ENCODE results near the gene LRRK1.
A peak's percentile ranks its signal among the peaks of the same experiment; 100 is the strongest.
"Not testable (repeated sequence)": the region's sequence is repeated elsewhere in the genome, so short reads cannot be mapped to it uniquely, and the experiment has no call there.

Gene LRRK1

DNA sequence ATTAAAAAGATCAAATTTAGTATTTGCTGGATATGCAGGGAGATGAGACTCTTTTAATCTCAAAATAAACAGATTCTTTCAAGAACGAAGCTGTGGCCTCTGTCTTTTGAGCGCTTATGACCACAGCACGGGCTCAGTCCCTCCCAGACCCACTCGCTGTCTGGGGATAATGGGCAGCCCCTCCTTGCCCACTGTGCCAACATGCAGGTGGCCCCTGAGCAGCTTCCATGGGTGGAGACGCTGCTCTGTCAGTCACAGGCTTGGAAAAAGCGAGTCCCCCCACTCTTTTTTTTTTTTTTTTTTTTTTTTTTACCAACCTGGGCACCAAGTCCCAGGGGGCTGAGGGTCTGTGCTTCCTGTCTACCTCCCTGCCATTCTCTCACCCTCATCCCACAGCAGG, 150.9 kb downstream of the LRRK1 start:
- DNase-seq (ENCODE audit: low spot score): no peak

DNA sequence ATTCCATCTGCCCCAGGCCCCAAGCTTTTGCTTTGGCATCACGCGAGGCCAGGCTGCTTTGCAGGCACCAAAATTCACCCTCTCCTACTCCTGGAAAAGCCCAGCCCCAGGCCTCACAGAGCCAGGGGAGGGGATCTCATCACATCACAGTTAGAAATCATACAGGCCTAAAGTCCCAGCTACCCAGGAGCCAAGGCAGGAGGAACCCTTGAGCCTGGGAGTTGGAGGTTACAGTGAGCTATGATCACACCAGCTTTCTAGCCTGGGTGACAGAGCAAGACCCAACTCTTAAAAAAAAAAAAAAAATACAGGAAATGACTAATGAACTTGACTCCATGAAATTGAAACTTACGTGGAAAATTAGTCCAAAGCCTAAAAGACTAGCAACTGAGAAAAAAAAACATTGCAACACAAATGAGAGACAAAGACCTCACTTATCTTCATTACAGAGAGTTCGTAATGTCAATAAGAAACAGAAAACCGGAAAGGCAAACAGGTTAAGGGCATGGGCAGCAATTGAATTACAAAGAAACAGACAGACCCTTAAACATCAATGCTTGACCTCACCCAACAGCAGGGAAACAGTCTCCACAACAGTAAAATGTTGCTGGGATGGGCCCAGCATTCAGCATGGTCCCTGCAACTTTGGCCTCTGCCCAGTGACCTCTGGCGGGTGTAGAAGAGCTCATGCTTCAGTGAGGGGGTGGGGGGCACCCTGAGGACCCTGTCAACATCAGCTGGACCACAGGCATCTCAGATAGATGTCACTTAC, 151.5 kb downstream of the LRRK1 start:
- DNase-seq (ENCODE audit: low spot score): peak; percentile 66

DNA sequence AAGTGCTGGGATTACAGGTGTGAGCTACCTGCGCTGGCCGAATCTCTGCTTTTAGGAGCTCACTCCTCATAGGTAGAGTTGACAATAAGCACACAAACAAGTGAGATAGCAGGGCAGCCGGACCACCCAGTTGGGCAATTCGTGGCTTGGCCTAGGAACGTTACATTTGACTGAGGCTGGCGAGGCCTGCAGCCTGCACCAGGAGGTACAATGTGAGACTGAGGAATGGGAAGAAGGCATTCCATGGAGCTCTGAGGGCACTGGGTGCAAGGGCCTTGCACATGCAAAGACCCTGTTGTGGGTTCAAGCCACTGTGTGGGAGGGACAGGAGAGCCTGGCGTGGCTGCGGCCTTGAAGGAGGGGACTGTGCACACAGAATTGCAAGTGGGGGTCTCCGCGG, 152.5 kb downstream of the LRRK1 start:
- no peak for DNase-seq (ENCODE audit: low spot score)

DNA sequence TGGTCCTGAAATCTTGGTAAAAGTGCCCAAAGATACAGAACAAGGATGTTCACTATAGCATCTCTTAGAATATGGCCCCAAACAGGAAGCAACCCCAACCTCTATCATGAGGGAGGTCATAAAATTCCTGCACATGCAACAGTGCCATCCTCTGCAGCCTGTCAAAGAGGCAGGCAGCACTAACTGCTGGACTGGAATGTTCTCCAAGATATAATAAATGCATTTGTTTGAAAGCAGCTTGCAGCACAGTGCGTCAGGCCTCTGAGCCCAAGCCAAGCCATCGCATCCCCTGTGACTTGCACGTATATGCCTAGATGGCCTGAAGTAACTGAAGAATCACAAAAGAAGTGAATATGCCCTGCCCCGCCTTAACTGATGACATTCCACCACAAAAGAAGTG, 153.1 kb downstream of the LRRK1 start:
- DNase-seq (ENCODE audit: low spot score): not testable (repeated sequence)

DNA sequence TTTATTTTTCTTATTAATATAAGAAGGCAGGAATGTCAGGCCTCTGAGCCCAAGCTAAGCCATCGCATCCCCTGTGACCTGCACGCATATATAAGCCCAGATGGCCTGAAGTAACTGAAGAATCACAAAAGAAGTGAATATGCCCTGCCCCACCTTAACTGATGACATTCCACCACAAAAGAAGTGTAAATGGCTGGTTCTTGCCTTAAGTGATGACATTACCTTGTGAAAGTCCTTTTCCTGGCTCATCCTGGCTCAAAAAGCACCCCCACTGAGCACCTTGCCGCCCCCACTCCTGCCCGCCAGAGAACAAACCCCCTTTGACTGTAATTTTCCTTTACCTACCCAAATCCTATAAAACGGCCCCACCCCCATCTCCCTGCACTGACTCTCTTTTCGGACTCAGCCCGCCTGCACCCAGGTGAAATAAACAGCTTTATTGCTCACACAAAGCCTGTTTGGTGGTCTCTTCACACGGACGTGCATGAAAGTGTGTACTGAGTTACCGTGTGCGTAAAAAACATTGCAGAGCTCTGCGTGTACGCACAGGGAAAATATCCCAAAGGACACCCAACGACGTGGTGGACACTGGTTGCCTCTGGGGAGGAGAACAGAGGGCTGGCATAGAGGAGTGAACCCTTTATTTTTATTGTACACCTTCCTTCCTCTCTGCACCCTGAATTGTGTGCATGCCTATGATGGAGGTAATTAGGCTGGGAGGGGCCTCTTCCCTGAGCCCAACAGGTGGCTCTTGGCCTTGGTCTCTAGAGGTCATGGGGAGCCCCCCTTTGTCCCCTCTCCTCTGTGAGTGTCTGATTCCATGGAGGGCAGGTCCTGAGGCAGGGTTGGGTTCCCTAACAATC, 158.9 kb downstream of the LRRK1 start:
- DNase-seq (ENCODE audit: low spot score): not testable (repeated sequence)

DNA sequence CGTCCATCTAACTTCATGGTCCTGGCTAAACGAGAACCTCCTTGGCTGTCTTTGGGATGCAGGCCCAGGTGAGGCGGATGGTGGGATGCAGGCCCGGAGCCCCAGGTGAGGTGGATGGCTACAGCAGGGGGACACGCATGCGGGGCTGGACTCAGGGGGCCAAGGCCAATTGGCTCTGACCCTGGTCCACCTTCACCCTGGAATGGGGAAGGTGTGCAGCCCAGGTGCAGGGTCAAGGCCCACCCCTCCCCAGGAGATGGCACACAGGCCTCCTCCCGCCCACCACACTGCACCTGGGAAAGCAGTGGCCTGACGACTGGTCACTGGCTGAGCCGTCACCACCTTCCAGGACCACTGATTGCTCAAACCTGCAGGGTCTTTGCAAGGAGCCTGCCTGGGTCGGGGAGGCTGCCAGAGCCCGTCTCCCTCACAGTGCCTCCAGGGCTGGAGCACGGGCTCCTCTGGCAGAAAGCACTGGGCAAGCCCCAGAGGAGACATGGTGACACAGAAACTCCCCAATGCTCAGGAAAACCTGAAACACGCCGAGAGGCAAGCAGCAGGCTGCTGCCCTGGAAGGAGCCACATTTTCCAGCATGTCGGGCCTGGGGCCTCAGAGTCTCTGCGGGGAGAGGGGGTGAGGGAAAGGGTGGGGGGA, 159.6 kb downstream of the LRRK1 start:
- no peak for DNase-seq (ENCODE audit: low spot score)

DNA sequence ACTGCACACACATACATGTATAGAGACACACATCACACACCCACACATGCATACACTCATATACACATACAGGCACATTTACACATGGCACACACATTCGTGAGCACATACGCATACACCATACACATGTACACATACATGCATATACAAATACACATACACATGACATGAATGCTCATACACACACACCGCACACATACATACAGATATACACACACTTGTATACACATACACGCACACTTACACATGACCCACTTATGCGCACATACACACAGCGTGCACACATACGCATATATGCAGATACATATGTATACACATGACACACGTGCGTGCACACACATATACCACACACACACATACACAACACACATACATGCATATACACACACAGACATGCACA, 162.7 kb downstream of the LRRK1 start:
- DNase-seq (ENCODE audit: low spot score): no peak

DNA sequence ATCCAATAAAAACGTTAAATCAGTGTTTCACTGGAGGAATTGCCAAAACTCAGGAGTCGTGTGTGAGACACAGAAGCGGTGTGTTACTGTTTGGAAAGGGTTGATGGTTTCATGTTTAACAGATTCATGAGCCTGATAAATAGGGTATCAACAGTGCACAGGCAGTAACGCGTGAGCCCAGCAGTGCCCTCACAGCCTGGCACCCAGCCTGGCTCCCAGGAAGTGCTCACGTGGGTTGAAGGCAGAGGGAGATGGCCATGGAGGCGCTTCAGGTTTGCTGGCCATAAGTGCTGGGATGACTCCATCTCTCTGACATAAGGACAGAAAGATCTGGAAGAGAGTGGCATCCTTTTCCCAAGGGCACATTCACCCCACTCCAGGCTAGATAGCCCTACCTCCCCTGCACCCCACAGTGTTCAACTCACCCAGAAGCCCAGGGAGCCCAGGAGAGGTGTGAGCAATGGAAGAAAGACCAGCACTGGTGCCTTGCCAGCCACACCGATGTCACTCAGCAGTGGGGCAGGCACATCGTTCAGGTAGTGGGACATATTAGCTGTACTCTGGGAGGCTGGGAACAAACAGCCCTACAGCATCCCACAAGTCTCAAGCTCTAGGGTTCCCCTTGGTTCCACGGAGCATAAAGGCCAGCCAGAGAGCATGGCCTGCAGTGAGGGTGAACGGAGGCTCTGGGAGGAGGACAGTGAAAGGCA, 164.3 kb downstream of the LRRK1 start:
- DNase-seq (ENCODE audit: low spot score): no peak

DNA sequence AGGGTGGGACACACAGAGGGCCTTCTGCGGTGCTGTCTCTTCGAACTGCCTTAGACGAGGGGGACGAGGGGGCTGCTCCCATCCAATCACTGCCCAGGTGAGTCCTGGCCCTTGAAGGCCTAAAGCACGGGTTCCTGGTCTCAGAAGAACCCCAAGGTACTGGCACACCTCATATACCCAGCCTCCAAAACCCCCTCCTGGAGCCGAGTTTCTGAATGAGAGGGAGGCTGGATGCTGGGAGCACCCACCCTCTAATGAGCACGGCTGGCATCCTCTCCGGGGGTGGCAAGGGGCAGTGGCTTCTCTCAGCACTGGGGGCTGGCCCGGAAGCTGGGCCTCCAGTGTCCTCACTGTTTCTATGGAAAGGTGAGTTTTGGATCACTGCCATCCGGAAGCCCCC, 165.6 kb downstream of the LRRK1 start:
- no peak for DNase-seq (ENCODE audit: low spot score)

DNA sequence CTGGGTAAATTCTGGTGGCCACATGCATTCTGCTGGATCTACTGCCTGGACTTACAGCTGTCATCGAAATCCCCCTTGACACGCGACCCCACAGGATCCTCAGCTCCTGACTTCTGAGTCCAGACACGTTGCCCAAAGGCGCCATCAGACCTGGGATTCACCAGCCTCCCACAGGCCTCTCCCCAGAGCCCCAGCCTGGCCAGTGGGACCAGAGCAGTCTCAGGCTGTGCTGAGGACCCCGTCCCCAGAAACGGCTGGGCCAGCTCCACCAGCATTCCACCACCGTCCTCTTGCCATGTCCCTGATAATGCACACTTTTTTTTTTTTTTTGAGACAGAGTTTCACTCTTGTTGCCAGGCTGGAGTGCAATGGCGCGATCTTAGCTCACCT, 166.1 kb downstream of the LRRK1 start:
- DNase-seq (ENCODE audit: low spot score): no peak

DNA sequence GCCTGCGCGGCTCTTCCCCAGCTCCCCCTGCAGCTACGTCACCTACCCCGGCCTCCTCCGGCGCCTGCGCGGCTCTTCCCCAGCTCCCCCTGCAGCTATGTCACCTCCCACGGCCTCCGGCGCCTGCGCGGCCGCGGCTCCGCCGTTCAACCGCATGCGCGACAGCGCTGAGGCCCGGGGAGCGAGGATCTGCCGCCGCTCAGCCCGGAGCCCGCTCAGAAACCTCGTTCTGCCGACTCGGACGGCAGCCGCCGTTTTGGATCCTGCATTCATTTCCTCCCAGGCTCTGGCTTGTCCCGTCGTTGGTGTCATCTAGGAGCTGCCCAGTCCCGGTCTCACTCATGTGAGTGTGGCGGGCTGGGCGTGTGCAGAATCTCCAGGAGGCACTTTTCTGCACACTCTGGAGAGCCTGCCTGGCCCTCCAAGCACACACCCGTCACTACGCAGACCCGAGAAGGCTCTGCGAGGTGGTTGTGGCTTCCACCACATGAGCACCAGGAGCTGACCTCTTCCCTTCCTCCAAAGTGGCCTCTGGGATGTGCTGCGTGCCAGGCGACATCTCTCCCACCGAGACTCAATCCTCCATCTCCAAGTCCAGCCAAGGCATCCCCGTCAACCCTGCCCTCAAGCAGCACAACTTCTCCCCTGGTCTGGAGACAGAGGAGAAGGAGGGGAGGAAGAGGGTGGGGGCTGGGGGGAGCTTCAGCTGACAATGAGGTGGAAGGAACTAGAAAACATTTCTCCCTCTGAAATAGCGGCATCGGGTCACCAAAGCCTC, 167.4 kb downstream of the LRRK1 start:
- DNase-seq (ENCODE audit: low spot score): no peak

DNA sequence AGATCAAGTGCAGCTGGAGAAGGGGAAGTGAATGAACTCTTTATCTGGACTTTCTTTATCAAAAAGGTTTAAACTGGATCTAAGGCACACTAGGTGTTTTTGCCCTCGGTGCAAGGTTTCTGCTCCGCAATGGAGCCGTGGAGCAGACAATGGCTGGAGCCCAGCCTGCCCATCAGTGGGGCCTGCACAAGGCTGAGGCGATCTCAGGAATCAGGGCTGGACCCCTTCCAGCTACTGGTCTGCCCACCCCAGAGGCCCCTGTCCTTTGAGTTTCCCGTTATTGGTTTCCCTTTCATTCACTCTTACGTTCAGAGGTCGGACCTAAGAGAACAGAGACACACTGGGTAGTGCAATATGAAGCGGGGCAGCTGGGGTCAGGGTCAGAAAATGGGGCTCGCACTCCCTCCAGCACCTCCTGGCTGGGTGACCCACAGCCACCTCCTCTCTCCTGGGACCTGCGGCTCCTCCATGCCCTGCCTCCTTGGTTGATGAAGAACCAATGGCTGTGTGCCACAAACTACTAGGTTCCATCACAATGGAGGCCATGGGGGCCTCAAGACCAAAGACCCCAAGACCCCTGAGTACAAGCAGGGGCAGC, 168.1 kb downstream of the LRRK1 start:
- DNase-seq (ENCODE audit: low spot score): no peak

DNA sequence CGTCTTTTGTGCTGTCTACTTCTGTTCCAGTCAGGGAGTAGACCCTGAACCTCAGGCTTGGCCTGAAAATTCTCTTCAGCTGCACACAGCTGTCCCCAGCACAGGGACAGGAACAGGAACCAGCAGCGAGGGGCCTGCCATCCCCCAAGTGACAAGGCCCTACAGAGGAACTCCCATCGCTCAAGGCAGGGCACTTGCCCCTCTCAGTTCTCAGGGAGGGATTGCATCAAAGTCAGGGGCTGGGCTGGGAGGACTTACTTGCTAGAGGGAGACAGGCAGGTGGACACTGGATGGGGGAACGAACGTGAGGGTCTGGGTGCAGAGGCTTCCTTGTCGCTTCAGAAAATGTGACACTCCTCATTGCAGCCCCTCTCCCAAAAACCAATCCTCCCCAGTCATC, 169.1 kb downstream of the LRRK1 start:
- DNase-seq (ENCODE audit: low spot score): no peak

DNA sequence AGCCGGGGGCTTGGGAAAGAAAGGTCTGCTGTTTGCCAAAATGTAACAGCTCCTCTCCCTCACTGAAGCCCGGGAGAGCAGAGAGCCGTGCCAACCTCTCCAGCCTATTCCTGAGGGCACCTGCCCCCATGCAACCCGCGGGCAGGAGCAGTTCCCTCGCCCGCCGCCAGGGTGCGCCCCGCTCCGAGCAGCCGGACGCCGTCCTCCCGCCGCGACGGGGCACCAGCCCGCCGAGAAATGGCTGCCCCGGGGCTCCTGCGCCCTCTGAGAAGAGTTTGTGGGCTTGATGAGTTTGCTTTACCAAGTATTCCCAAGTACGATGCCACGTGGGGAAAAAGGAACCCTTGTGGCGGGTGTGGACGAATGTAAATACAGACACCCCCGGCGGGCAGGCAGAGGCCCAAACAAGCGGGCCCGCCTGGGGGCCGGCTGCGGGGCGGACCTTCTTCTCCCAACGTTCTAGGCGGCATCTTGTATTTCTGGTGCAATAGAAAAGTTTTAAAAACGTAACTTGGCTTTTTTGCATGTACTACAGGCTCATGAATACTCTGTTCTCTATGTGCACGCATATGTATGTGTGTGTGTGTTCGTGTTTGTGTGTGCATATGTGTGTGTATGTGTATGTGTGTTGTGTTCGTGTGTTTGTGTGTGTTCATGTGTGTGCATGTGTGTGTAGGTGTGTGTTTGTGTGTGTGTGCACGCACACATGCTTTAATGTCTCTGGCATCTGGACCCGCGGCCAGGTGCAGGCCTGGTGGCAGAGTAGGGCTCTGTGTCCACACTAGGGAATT, 169.8 kb downstream of the LRRK1 start:
- DNase-seq (ENCODE audit: low spot score): peak; percentile 66

DNA sequence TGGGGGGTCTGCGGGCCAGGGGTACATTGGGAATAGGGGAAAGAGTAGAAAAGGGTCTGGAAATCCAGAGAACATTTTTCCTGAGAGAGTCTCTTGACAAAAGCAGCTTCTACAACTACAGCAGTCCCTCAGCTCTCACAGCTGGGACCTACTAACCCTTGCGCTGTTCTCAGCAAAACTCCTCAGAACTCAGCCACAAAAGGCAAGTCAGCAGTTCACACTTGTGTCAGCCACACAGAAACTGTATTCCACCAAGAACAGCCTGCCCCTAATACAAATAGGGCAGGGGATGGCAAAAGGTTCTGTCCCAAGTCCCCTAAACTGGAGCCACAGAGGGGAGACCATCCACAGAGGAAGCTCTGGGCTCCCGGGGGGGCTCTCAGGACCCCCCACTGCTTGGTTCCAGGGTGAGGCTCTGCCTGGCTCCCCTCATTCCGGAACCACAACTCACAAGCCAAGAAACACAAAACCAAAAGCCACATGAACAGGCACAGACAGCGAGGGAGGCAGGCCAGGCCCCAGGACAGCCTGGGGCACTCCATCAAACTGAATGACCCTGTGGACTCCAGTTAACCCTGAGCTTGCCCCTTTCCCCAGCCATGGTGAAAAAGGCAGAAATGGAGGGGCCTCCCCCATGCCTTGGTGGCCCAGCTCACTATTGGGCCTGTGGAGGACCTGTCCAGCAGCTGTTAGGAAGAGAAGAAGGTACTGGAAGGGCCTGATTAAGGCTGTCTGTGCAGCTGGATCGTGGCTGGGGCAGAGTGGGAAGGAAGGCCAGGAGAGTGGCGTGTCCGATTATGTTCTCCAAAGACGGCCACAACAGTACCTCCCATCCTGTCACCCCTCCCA, 170.6 kb downstream of the LRRK1 start:
- DNase-seq (ENCODE audit: low spot score): no peak

DNA sequence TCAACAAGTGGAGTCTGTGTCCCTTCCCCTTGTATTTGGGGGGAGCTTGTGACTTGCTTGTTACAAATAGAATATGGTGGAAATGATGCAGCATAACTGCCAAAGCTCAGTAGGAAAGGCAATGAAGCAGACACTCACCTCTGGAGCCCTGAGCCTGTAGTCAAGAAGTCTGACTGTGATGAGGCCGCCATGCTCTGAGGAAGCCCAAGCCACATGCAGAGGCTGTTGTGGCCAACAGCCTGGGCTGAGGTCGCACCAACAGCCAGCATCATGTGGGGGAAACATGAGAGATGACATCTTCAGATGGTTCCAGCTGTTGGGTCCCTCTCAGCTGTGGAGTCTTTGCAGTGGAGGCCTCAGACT, 171.3 kb downstream of the LRRK1 start:
- no peak for DNase-seq (ENCODE audit: low spot score)

DNA sequence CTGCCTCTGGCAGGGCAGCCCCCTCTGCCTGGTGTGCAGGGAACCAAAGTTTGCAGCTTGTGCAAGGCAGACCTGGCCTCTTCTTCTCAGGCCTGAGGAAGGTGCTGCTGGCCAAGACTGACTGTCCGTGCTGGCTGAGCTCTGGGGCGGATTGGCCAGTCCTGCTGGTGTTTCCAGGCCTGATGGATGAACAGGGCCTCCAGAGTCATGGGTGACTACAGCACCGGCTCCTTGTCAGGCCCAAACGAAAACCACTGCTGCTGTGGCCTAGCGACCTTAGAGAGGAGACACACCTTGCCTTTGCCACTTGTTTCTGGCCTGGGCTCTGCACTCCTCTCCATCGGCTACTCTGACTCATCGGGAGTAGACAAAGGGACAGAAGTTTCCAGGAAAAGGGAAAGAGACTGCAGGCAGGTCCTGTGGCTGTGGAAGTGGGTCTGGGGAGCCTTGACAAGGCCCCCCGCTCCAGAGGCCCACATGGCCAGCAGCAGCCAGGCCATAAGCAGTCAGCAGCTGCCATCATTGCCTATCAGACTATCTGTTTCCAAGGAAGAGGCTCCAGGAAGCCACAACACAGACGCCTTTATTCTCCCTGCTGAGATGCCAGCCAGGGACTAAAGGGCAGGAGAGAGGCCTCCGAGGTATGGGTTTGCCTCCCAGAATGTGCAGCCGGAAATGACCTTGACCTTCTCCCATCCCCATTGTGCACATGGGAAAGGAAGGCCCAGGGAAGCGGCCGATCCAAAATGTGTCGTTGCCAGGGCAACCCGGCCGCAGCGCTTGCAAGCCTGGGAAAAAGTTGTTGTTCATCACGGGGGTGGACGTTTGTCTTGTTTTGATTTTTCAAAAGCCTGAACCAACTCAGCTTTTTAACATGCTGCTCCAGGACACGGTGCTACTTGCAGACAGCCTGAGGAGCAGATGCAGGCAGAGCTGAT, 172.2 kb downstream of the LRRK1 start:
- peak; percentile 54 for DNase-seq (ENCODE audit: low spot score)

DNA sequence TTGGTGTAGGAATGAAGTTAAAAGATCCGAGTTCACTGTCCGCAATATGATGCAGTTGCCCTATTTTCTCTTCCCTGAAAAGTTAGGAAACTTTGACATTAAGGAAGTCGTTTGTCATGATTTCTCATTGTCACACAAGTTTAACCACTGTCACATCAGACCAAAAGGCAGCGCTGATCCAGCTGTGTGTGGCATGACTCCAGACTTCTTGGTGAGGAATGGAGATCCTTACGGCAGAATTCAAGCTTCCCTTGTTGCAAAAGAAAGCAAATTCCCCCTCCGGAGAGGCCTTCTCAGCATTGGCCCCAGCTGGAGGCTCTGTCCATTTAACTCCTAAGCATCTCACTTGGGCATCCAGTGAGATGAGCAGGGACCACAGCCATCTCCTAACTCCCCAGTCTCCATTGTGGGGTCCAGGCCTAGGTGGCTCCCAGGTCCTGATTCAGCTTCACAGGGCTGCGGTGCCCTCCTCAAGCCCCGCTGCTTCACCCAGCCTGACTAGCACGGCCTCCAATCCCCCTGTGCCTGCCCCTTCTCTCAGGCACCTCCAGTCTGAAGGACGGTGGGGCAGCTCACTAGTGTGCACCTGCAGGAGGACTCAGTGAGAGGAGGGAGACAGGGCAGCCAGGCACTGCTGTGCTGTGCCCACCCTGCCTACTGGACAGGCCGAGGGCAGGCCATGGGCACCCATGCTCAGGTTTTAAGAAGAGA, 173.2 kb downstream of the LRRK1 start:
- DNase-seq (ENCODE audit: low spot score): no peak

Measured in kidney capillary endothelial cell (primary cell).